ENCODE results near the gene TOGARAM2.

The TOGARAM2 gene

DNA sequence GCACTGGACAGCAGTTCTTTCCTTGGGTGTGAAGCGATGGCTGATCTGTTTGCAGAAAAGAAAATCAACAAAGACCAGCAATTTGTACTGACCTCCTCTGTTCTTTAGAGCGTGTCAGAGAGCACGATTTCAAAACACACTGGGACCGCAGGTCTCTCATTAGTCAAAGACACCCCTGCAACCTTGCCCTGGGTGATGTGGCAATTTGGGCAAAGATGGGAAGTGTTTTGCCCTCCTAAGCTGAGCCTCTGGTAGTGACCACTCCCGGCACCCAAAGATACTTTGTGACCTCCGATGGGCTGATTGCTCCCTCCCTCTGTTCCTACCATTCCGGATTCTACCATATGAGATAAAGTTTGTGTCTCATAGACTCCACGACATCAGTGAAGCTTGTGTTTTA, 115.9 kb downstream of the TOGARAM2 start:
- no peaks in the 10 kb centered on the region for H3K36me3 ChIP-seq
- no peak overlapping the region for H3K27ac ChIP-seq
- no peak overlapping the region for H3K4me3 ChIP-seq (ENCODE audit: low read depth in 1 of 2, low read length in 1 of 2)
- H3K27me3 ChIP-seq: no peaks in the 10 kb centered on the region
- H3K9me3 ChIP-seq: no peaks in the 10 kb centered on the region
- TF ChIP-seq, protein P1, sequence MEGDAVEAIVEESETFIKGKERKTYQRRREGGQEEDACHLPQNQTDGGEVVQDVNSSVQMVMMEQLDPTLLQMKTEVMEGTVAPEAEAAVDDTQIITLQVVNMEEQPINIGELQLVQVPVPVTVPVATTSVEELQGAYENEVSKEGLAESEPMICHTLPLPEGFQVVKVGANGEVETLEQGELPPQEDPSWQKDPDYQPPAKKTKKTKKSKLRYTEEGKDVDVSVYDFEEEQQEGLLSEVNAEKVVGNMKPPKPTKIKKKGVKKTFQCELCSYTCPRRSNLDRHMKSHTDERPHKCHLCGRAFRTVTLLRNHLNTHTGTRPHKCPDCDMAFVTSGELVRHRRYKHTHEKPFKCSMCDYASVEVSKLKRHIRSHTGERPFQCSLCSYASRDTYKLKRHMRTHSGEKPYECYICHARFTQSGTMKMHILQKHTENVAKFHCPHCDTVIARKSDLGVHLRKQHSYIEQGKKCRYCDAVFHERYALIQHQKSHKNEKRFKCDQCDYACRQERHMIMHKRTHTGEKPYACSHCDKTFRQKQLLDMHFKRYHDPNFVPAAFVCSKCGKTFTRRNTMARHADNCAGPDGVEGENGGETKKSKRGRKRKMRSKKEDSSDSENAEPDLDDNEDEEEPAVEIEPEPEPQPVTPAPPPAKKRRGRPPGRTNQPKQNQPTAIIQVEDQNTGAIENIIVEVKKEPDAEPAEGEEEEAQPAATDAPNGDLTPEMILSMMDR (IDR thresholded peaks at IDR 0.05): no peak
- H3K4me1 ChIP-seq (ENCODE audit: control insufficient read depth in 1 of 2, insufficient read depth in 1 of 2, low read depth in 1 of 2, low read length in 1 of 2): no peaks in the 10 kb centered on the region

DNA sequence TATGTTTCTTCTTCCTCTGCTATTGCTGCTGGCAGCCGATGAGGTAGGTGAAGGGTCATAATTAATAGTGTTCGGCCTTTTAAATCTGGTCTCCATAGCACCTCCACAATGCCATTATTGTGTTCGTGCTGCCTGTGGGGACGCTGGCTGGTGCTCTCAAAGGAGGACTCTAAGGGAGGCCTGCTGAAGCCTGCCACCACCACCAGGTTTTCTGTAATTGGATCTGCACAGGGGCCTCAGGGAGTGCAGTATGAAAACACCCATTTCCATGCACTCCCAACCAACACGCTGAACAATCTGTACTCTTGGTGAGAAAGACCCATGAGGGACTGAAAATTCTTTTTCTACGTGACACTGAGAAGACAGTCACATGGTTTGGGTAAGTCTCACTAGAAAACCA, 116.5 kb downstream of the TOGARAM2 start:
- H3K4me3 ChIP-seq (ENCODE audit: low read depth in 1 of 2, low read length in 1 of 2): no peak overlapping the region
- TF ChIP-seq, protein P1 (IDR thresholded peaks at IDR 0.05): no peak
- no peaks in the 10 kb centered on the region for H3K36me3 ChIP-seq
- H3K9me3 ChIP-seq: no peaks in the 10 kb centered on the region
- no peaks in the 10 kb centered on the region for H3K27me3 ChIP-seq
- no peak overlapping the region for H3K27ac ChIP-seq
- H3K4me1 ChIP-seq (ENCODE audit: control insufficient read depth in 1 of 2, insufficient read depth in 1 of 2, low read depth in 1 of 2, low read length in 1 of 2): no peaks in the 10 kb centered on the region

GRCh38 chr2:29100564-29100963, 119.5 kb downstream of the TOGARAM2 start:
- Histone ChIP-seq H3K36me3 (no peaks in the 10 kb centered on the region), H3K9me3 (no peaks in the 10 kb centered on the region), H3K4me1 (ENCODE audit: control insufficient read depth in 1 of 2, insufficient read depth in 1 of 2, low read depth in 1 of 2, low read length in 1 of 2) (no peaks in the 10 kb centered on the region), H3K27me3 (no peaks in the 10 kb centered on the region), H3K27ac (no peak overlapping the region), H3K4me3 (ENCODE audit: low read depth in 1 of 2, low read length in 1 of 2) (no peak overlapping the region)
- TF ChIP-seq, protein P1 (IDR thresholded peaks at IDR 0.05): no peak
